ENCODE data around the gene C2orf74.

GRCh38 chr2:61175036-61175435 lies 13.0 kb downstream of the C2orf74 start:
- TF ChIP-seq POLR2AphosphoS5 (IDR thresholded peaks at IDR 0.05) = no peak
- TF ChIP-seq, protein P1, sequence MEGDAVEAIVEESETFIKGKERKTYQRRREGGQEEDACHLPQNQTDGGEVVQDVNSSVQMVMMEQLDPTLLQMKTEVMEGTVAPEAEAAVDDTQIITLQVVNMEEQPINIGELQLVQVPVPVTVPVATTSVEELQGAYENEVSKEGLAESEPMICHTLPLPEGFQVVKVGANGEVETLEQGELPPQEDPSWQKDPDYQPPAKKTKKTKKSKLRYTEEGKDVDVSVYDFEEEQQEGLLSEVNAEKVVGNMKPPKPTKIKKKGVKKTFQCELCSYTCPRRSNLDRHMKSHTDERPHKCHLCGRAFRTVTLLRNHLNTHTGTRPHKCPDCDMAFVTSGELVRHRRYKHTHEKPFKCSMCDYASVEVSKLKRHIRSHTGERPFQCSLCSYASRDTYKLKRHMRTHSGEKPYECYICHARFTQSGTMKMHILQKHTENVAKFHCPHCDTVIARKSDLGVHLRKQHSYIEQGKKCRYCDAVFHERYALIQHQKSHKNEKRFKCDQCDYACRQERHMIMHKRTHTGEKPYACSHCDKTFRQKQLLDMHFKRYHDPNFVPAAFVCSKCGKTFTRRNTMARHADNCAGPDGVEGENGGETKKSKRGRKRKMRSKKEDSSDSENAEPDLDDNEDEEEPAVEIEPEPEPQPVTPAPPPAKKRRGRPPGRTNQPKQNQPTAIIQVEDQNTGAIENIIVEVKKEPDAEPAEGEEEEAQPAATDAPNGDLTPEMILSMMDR (IDR thresholded peaks at IDR 0.05) = no peak
- no peak for TF ChIP-seq POLR2A (IDR thresholded peaks at IDR 0.05; ENCODE audit: low read depth)
